SH-SY5Y (cell line): ENCODE results near the gene GMCL2.

Experiments
- GATA2 ChIP-seq: IDR thresholded peaks from 2 replicates; pipeline ENCODE4 v1.6.1; 2011; ENCODE audit warnings: mild to moderate bottlenecking, low read depth, low read length
- GATA3 ChIP-seq: IDR thresholded peaks from 2 replicates; pipeline ENCODE4 v1.6.1; 2011; ENCODE audit warnings: low read depth, mild to moderate bottlenecking, low read length, moderate library complexity

The GMCL2 gene

DNA sequence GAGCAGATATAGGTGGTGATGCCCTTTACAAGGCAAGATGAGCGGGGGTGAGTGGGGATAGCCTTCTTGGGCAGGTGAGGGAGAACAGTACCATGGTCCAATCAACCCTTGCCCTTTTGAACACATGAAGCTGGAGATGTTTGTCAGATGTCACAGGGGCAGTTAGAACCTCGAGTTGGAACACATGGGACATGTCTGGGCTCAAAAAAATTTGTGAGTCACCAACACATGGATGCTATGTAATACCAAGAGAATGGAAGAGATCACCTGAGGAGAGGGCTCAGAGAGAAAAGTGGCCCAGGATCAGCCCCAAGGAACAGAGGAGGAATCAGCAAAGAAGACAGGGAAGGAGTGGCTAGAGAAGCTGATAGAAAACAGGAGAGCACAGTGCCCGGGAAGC lies 40.8 kb upstream of the GMCL2 start:
- TF ChIP-seq GATA3 (no peak), GATA2 (no peak)

DNA sequence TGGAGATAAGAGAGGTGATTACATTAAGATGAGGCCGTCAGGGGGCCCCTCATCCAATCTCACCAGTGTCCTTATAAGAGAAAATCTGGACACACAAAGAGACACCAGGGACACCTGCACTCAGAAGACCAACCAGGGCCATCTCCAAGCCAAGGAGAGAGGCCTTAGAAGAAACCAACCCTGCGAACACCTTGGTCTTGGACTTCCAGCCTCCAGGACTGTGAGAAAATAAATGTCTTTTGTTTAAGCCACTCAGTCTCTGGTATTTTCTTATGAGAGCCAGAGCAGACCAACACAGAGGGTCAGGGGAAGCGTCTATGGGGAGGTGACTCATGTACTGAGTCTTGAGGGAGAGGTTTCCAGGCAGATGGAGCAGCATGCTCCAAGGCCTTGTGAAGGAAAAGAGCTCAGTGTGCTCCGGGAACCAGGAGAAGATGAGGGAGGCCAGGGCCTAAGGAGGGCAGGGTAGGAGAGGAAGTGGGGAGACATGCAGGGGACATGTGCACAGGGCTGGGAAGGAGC lies 40.0 kb upstream of the GMCL2 start:
- TF ChIP-seq GATA2: no peak
- no peak for TF ChIP-seq GATA3

DNA sequence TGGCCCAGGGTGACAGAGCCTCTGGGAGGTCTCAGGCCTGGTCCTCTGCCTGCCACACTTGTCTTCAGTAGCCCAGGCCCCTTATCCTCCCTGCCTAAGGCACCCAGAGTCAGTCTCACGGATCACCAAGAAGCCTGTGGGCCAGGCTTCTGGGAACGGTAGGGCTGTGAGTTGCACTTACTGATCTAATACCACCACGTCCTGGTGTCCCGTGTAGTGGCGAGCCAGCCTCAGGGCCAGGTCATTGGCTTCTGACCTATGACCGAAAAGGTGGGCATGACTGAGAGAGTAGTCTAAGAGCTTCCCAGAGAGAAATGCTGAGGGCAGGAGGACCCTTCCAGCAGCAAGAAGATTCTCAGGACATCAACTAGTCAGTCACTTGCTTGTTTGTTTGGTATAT lies 38.0 kb upstream of the GMCL2 start:
- TF ChIP-seq GATA2 (no peak), GATA3 (no peak)

DNA sequence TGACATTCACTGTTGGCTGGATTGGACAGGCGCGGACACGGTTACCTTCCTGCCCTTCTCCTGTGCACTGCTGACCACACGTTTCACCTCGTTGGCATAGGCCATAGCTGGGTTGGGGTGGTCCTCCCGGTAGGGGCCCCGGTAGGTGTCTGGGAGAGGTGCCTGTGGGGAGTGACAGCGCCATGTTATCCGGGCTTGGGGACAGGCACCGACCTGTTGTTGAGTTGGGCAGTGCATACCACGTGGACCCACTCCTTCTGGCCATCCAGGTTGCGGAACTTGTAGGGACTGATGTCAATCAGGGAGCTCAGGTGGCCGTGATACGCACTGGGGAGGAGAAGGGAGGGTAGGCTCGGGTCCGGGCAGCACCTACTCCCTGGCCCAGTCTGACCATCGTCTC lies 37.2 kb upstream of the GMCL2 start:
- TF ChIP-seq GATA2 (no peak), GATA3 (no peak)

DNA sequence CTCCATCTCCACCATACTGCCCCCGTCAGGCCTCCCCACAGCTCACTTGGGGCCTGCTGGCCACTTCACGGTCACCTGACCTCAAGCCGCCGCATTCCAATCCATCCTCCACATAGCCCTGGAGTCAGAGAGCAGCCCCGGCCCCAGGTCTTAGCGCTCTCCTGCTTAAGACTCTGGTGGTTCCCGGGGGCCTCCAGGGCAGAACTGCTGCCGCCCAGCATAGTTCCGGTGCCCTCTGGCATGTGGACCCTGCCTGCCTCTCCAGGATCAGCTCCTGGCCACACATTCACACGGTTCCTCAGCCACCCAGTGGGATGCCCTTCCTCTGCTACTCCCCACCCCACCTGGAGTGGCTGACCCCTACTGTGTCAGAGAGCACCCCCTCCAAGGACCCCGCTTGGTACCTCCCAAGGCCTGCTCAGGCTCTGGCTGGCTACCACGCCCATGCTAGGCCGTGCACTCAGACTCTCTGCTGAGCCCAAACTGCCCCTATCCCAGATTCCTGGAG lies 36.7 kb upstream of the GMCL2 start:
- TF ChIP-seq GATA2 (no peak), GATA3 (no peak)

DNA sequence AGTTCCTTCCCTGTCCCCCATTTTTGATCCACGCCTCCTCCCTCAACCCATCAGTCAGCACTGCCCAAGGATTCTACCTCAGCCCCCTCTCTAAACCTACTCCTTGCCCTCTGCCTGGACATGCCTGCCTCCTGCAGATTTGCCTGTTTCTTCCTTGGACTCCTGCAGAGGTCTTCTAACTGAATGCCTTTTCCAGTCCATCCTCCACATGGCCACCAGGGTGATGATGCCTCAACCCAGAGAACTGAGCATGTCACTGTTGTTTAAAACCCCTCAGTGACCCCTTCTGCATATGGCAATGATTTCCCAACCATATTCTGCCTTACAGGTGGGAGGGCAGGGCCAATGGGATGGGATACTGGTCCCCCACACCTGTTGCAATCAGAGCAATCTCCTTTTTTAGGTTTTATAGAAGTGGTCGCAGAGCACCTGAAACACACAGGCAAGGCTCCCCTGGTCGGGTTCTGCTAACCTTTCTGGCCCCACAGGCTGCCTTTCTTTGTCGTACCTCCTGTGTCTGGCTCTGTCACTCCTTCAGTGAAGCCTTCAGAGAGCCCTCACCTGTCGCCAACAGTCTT lies 36.1 kb upstream of the GMCL2 start:
- no peak for TF ChIP-seq GATA3
- no peak for TF ChIP-seq GATA2

DNA sequence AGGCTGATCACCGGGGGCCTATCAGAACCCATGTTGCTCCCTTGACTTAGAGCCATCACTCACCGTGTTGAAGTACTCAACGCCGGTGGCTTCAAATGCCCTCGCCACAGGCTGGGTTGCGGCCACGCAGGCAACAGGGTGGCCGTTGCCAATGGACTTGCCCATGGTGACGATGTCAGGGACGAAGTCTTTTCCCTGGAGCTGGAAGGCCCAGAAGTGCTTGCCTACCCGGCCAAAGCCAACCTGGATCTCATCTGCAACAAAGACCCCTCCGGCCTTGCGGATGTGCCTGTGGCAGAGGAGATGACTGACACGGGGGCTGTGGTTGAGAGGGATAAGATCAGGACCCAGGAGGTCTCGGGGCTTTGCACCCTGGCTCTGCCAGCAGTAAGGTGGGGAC lies 35.1 kb upstream of the GMCL2 start:
- TF ChIP-seq GATA3 (no peak), GATA2 (no peak)

DNA sequence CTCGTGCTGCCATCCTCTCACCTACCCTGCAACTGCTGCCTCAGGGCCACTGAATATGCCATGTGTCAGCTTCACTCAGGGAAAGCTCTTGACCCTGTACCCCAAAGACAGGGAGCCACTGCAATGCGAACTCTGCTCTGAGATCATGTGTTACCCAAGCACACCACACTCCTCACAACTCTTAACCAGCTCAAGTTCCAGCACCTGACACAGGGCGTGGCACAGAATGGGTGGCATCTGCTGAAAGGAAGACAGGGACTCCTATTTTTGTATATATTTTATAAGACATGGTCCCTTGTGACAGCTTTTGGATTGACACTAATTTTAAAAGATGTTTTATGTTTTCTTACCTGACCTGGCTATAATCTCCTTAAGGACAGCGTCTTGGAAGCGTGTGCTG lies 34.7 kb upstream of the GMCL2 start:
- TF ChIP-seq GATA3: no peak
- TF ChIP-seq GATA2: no peak

DNA sequence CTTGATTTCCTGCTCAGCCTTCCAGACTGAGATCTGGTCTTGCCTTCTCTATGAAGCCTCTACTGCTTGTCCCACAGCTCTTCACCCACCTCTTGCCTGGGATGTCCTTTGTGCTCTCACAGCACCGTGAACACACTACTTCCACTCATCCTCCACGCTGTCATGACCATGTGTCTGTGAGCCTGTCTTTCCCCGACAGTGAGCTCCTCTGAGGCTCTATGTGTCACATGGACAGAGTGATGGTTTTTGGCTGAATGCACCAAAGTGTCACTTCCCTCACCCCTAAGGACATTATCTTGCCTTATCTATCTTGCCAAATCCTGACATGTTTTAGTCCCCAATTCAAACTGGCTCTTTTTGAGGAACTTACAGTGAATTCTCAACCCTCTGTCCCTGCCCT lies 34.1 kb upstream of the GMCL2 start:
- no peak for TF ChIP-seq GATA2
- no peak for TF ChIP-seq GATA3

DNA sequence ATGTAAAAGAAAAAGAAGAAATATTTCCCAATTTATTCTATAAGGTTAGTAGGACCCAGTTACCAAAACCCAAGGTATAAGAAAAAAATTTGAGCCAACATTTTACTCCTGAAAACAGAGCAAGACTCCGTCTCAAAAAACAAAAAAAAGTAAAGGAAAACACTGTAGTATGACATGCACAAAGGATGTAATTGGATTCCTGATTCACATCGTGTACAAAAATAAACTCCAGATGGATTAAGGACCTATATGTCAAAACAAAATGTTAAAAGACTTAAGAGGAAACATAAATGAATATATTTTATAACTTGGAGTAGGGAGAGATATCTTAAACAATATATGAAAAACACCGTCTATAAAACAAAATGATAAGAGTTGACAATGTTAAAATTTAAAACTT lies 31.7 kb upstream of the GMCL2 start:
- TF ChIP-seq GATA2 (no peak), GATA3 (no peak)

DNA sequence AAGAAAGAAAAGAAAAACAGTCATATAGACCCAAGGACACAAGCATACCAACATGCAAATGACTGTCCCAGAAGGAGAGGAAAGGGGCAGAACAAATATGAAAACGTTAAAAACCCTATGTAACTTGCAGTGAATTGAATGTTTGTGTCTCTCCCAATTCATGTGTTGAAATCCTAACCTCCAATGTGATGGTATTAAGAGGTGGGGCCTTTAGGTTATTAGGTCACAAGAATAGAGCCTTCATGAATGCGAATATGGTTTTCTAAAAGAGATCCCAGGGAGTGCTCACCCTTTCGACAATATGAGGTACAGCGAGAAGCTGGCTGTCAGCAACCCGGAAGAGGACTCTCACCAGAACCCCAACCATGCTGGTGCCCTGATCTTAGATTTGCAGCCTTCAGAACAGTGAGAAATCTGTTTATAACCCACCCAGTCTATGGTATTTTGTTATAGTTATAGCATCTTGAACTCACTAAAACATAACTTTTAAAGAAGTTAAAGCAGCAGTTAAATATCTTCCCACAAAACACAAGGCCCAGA lies 31.1 kb upstream of the GMCL2 start:
- TF ChIP-seq GATA2: no peak
- TF ChIP-seq GATA3: no peak

DNA sequence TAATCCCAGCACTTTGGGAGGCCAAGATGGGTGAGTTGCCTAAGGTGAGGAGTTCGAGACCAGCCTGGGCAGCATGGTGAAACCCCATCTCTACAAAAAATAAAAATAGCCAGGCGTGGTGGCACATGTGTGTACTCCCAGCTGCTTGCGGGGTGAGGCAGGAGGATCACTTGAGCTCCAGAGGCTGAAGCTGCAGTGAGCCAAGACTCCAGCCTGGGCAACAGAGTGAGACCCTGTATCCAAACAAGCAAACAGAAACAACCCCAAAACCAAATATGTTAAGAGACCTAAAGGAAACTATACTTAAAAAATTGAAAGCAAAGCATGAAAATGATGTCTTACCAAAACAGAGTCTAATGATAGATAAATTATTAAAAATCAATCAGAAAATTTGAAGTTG lies 29.6 kb upstream of the GMCL2 start:
- TF ChIP-seq GATA2 (no peak), GATA3 (no peak)

DNA sequence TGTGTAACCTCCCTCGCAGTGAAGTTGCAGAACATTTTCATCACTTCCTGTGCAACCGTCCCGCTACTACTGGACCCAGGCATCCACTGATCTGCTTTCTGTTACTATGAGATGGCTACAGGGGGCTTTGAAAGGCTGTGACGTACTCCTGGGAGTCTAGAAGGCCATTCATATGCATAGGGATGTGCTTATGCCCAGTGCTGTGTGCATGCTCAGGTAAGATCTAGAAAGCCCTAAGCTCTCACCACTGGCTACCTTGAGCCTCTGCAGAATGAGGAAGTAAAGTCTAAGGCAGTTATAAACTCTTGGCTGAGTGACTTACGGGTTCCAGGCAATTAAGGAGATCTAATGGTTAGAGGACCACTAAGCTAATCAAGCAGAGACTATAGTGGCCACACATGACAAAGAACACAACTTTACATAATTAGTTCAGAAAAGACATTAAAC lies 28.9 kb upstream of the GMCL2 start:
- TF ChIP-seq GATA2 (no peak), GATA3 (no peak)

DNA sequence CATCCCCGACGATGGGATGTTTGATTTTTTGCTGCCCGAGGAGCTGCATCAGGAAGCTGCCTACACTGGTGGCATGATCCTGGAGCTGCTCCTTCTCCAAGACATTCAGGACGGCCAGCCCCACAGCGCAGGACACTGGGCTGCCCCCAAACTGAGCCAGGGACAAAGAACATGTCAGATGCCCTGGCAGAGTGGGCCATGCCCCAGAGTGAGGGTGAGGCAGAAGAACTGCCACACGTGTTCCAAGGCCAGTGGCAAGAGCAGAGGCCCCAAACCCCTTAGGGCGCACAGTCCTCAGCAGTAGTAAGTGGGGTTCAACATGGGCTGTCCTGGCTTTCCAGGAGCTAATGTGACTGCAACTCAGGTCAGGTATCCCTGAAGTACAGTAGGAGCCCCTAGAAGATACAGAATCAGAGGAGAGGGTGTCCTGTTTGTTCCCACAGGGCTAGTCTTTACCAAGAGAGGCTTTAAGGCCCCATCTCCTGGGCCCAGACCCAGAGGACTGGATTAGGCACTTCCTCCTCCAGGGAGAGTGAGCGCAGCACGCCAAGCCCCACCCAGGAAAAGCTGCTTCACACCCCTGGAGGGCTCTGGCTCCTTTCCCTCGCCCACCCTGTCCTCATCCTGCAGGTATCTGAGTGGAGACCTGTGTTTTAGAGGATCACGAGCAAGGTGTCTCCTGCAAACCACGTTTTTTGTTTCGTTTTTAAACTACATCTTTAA lies 28.3 kb upstream of the GMCL2 start:
- TF ChIP-seq GATA2: no peak
- no peak for TF ChIP-seq GATA3
